Left renal cortex interstitium (tissue), 4 donors: ENCODE results near the gene SYNJ2. TPM values are rescaled to one million over a fixed set of nuclear protein-coding genes. Genes with fewer than 3 reads are reported as not detected.

ENCODE experiments used
- DNase-seq, 4 donors: peaks; one replicate each; pipeline ENCODE4 v3.0.0-alpha.2; 2013; ENCODE audit warnings: low read depth in 4 of 4, low spot score in 2 of 4, missing footprints in 1 of 4
- polyA plus RNA-seq, 4 donors: library from polyadenylated mRNA; unstranded; fragments of 120-200 nt; gene quantifications; one replicate each; pipeline ENCODE4 v1.2.1, GENCODE V29; 2013; ENCODE audit not compliant: insufficient read length in 4 of 4

Gene SYNJ2
- polyA plus RNA-seq, 4 donors: 9.7 to 12.1 (median 10.8) TPM

GRCh38 chr6:158038291-158039177 is 56.9 kb downstream of the SYNJ2 start:
- no peak for DNase-seq

- no peak for DNase-seq
Measured at GRCh38 chr6:158039178-158039557, 57.5 kb downstream of the SYNJ2 start.

DNA sequence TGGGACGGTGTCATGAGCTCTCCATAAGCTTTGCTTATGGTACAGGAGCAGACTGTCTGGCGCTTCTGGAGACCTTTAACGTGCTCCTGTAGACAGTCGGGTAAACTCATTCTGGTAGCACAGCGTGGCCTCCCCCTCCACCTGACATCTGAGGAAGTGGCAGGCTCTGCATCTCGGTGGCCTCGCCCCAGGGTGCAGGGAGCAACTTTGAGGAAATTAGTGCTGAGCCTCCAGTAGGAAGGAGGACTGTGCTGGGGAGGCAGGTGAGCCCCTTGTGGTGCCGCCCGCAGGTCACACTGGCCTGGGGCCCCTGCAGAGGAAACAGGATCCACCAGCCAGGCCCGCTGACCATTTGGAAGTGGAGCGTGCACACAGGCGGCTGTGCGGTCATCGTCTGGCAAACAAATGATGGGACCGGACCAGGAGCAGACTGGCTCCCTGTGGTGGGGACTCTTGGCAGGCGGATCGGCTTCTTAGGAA is 57.9 kb downstream of the SYNJ2 start:
- DNase-seq: no peak

DNA sequence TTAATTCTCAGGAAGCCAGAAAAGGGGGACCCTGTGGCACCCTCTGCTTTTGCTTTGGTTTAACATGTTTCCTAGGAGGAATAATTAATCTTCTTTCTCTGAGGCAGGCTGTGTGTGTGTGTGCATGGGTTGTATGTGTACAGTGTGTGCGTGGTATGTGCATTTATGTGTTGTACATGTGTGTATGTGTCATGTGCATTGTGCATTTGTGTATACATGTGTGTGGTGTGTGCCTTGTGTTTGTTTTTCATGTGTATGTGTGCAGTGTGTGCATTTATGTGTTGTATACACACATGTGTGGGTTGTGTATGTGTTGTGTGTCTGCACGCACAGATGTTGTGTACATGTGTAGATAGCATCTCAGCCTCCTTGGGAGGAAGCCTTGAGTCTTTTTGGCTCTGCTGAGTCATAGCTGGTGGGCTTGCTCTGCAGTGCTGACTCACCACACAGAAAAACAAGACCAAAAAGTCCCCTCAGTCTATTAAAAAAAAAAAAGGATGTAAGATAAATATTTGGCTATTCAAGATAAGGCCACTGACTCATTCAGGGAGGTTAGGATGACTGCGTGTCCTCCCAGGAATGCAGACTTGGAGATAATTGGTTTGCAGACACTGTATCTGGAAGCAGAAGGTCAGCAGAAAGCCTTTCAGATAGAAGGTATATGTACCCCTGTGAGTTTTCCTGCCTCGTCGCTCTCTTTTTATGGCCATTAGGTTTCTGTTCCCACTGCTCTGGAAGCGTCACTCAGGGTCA is 58.6 kb downstream of the SYNJ2 start:
- no peak for DNase-seq

- no peak for DNase-seq
Measured at GRCh38 chr6:158040804-158041347, 59.2 kb downstream of the SYNJ2 start.

DNA sequence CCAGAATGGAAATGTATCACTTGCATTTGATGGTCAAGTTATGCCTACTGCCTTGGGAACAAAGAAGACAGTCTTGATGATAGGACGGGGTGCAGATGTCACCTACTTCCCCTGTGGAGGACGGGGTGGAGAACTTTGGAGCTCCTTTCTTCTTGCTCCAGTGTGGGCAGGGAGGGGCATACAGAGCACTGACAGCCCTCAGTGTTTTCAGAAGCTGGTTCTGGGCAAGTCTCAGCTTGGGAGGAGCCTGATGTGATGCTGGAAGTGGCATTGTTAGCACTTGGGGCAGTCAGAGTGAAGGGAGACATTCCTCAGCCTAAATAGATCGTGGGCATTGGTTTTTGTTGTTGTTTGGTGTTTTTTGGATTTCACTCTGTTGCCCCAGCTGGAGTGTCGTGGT is 59.7 kb downstream of the SYNJ2 start:
- no peak for DNase-seq

GRCh38 chr6:158041788-158042187 is 60.1 kb downstream of the SYNJ2 start:
- no peak for DNase-seq

- no peak for DNase-seq
Measured at GRCh38 chr6:158042245-158042798, 60.7 kb downstream of the SYNJ2 start.

DNA sequence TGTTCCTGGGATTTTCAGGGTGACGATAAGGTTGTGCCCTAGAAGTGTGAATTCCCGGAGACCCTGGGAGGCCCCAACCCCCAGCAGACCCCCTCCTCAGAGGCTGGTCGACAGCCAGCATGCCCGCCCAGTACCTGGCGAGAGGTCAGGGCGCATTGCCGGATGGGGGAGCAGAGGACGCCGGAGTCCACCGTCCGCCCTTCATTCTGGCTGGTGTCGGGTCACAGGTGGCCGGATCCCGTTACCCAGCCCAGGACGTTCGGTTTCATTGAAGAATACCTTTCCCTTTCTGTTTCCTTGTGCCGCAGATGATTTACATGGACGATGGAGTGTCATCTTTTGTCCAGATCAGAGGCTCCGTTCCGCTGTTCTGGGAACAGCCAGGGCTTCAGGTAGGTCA is 61.3 kb downstream of the SYNJ2 start:
- no peak for DNase-seq

DNA sequence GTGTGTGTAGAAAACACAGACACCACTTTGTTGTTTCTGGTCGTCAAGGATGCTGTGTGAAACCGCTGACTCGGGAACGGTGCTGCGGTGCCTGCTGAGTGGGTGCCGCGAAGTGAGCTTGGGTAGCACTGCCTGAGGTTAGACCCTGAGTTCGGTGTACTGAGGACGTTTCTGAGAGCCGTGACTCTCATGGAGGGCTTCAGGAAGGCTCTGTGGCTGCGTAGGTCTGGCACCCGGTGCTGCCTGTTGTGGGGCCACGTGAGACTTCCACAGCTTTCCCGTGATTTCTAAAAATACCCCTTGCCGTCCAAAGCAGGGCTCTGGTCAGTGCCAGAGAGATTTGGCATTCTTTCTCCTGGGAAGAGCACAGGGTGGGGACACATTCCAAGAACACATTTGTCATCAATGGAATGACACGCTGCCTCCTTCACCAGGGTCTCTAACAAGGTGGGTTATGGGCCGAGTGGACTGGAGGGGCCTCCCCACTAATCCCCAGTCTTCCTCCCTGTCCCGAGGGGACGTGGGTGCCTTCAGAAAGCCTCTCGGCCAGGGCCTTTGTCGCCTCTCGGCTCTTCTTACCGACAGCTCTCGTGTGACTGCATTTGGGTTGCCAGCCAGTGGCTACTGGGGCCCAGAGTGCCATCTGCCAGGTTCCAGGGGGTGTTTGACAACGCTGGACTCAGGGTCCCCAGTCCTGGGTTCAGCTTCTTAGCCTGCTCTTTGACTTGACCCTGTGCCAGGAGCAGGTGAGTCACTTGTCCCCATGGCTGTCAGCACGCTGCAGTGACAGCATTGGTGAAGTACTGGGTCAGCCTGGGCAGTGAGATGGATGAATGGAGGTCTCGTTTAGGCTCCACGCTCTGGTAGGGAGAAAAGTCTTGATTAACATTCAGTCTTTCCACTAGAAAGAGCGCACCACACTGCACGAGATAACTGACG is 62.2 kb downstream of the SYNJ2 start:
- DNase-seq: no peak

- no peak for DNase-seq
Measured at GRCh38 chr6:158044525-158044888, 62.8 kb downstream of the SYNJ2 start.

DNA sequence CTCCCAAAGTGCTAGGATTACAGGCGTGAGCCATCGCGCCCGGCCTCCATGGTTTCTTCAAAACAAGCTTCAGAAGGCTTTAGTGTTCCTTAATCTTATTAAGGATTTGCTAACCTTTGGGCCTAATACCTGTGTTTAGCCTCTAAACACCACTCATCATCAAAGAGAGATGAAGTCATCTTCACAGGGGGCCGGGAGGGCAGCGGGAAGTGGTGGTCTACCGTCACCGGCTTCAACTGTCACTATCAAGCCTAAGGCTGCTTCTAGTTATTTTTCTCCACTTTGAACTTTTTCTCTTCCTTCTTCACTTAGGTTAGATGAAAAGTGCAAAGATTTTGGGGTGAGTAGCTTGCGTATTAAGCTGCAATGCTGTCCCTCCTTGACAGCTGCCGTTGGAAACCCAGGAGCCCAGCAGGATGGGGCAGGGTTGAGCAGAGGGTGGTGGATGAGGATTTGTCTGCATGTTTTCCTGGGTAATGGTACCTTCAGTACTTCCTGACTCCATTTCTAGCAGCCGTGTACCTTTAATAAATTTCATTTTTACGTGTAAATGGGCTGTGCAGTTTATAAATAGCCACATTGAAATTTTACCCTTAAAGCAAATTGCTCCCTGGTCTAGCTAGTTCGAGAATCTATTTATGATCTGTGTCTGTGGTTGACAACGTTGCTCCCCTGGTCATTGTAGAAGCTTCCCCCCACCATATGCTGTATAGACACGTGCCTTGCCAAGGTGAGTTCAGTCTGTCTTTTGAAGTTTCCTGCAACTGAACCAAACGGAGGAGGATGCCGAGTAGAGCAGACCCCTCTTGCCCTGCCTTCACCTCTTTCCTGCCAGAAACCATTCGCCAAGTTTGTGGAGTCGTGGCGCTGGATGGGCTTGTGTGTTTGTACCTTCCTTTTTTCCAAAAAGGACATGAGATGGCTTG is 64.8 kb downstream of the SYNJ2 start:
- DNase-seq: no peak

GRCh38 chr6:158047127-158047518 is 65.5 kb downstream of the SYNJ2 start:
- no peak for DNase-seq

DNA sequence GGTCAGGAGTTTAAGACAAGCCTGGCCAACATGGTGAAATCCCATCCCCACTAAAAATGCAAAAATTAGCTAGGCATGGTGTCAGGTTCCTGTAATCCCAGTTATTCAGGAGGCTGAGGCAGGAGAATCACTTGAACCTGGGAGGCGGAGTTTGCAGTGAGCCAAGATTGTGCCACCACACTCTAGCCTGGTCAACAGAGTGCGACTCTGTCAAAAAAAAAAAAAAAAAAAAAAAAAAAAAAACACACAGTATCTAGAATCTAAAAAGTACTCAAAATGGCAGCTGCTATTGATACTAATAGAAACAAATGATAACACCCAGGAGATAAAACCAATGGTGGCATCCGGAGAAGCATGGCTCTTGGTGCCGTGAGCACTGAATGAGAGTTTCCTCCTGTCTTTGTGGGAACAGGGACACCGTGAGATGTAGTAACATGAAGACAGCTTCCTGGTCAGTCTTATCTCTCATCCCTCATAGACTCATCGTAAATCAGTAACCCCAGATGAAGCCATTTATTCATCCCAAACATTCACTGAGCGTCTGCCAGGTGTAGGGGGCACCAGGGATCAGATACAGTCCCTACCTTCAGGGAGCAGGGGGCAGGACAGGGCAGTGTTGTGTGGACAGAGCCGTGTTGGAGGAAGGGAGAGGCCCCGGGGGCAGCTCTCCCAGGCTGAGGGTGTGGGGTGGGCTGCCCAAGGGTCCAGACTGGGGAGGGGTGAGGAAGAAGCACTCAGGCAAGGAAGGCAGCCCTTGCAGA is 66.1 kb downstream of the SYNJ2 start:
- DNase-seq: no peak

- DNase-seq: no peak
Measured at GRCh38 chr6:158048589-158048988, 66.9 kb downstream of the SYNJ2 start.

GRCh38 chr6:158049055-158050028 is 67.7 kb downstream of the SYNJ2 start:
- DNase-seq: no peak

DNA sequence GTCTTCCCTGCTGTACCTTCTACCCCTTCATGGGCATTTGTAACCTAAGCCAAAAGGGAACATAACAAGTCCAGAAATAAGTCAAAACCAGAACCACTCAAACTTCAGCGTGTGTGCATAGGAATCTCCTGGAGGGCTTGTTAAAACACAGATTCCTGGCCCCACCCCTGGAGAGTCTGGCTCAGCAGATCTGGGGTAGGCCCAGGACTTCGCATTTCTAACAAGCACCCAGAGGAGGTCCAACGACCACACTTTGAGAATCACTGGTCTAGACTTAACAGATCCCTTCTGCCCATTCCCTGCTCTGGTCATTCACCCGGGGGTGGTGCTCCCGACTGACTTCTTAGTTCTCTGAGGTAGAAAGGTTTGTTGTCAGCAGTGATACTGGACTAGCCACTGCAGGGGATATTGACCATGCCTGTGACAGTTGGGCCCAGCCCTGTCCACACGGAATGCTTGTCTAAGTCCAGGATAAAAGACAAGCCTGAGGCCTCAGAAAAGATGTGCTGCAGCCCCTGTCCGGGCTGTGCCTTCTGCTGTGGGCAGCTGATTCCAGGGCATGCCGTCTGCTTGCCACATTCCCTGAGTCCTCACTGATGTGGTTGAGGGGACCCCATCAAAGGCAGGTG is 68.6 kb downstream of the SYNJ2 start:
- no peak for DNase-seq
